Measurements from ENCODE around the gene FXYD4.

GRCh38 chr10:43350686-43351085 is 20.8 kb upstream of the FXYD4 start:
- TF ChIP-seq, protein P1, sequence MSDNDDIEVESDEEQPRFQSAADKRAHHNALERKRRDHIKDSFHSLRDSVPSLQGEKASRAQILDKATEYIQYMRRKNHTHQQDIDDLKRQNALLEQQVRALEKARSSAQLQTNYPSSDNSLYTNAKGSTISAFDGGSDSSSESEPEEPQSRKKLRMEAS (IDR thresholded peaks at IDR 0.05; ENCODE audit: low read depth): no peak
- TF ChIP-seq, protein P2, sequence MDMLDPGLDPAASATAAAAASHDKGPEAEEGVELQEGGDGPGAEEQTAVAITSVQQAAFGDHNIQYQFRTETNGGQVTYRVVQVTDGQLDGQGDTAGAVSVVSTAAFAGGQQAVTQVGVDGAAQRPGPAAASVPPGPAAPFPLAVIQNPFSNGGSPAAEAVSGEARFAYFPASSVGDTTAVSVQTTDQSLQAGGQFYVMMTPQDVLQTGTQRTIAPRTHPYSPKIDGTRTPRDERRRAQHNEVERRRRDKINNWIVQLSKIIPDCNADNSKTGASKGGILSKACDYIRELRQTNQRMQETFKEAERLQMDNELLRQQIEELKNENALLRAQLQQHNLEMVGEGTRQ (IDR thresholded peaks at IDR 0.05; ENCODE audit: borderline replicate concordance, low read depth, low read length): no peak
- TF ChIP-seq REST (IDR thresholded peaks at IDR 0.05; ENCODE audit: low read depth, low read length): no peak
- TF ChIP-seq, protein P3, sequence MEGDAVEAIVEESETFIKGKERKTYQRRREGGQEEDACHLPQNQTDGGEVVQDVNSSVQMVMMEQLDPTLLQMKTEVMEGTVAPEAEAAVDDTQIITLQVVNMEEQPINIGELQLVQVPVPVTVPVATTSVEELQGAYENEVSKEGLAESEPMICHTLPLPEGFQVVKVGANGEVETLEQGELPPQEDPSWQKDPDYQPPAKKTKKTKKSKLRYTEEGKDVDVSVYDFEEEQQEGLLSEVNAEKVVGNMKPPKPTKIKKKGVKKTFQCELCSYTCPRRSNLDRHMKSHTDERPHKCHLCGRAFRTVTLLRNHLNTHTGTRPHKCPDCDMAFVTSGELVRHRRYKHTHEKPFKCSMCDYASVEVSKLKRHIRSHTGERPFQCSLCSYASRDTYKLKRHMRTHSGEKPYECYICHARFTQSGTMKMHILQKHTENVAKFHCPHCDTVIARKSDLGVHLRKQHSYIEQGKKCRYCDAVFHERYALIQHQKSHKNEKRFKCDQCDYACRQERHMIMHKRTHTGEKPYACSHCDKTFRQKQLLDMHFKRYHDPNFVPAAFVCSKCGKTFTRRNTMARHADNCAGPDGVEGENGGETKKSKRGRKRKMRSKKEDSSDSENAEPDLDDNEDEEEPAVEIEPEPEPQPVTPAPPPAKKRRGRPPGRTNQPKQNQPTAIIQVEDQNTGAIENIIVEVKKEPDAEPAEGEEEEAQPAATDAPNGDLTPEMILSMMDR (IDR thresholded peaks at IDR 0.05): no peak
- no peak for TF ChIP-seq EP300 (IDR thresholded peaks at IDR 0.05; ENCODE audit: borderline replicate concordance in 1 of 2, low read depth in 1 of 2, low read length in 1 of 2)
- no peak for TF ChIP-seq RFX5 (IDR thresholded peaks at IDR 0.05; ENCODE audit: low read length)
- no peak for TF ChIP-seq MXI1 (IDR thresholded peaks at IDR 0.05; ENCODE audit: low read depth, low read length)
- TF ChIP-seq FOXJ3 (CRISPR knock-in tag; IDR thresholded peaks at IDR 0.05): no peak
- TF ChIP-seq, protein P4, sequence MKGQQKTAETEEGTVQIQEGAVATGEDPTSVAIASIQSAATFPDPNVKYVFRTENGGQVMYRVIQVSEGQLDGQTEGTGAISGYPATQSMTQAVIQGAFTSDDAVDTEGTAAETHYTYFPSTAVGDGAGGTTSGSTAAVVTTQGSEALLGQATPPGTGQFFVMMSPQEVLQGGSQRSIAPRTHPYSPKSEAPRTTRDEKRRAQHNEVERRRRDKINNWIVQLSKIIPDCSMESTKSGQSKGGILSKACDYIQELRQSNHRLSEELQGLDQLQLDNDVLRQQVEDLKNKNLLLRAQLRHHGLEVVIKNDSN (IDR thresholded peaks at IDR 0.05; ENCODE audit: borderline replicate concordance, low read depth): no peak
- no peak for TF ChIP-seq YY1 (IDR thresholded peaks at IDR 0.05; ENCODE audit: low read depth)
- TF ChIP-seq GATA2 (CRISPR knock-in tag; IDR thresholded peaks at IDR 0.05): no peak
- no peak for TF ChIP-seq RAD21 (IDR thresholded peaks at IDR 0.05; ENCODE audit: low read length)
